Measurements from ENCODE around the gene PDLIM3. TPM values are rescaled to one million over a fixed set of nuclear protein-coding genes. Genes with fewer than 3 reads are reported as not detected.

PDLIM3 gene
- total and polyA plus RNA-seq, 2 of the 4 experiments (the other 2 are of a cell fraction), result 6.4 to 11.7 TPM

DNA sequence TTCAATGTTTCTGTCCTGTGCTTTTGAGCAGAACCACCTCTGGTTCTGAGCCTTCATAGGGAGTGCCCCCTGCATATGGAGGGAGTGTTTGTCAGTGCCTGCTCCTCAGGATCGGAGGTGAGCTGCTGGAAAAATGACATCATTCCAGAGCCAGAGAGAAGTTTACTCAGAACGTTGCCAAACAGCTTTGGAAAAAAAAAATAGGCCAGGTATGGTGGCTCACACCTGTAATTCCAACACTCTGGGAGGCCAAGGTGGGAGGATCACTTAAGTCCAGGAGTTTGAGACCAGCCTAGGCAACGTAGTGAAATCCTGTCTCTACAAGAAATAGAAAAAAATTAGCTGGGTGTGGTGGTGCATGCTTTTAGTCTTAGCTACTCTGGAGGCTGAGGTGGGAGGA, 27.2 kb upstream of the PDLIM3 start:
- CTCF ChIA-PET, result no interaction called here
- H3K4me1 ChIP-seq (ENCODE audit: control insufficient read depth, insufficient read depth, low read length), result peaks cover 12% of the 10 kb centered on the region
- H3K56ac ChIP-seq (ENCODE audit: extremely low read depth, insufficient read depth, low read length), result no peak overlapping the region
- no peak overlapping the region for H2BK15ac ChIP-seq (ENCODE audit: low read depth, low read length)
- H2BK20ac ChIP-seq (ENCODE audit: low read depth, low read length), result no peak overlapping the region
- POLR2A ChIA-PET (ENCODE audit: unreplicated experiment), result no interaction called here
- intact Hi-C loops (cut with micrococcal nuclease), result no loop called here
- H4K8ac ChIP-seq (ENCODE audit: low read depth in 2 of 2, low read length in 2 of 2), result no peak overlapping the region
- no peak overlapping the region for H2BK120ac ChIP-seq (ENCODE audit: low read depth, low read length)
- H2AK5ac ChIP-seq (ENCODE audit: low read depth, low read length), result no peak overlapping the region
- peaks cover 8% of the 10 kb centered on the region for H3K9me1 ChIP-seq (ENCODE audit: insufficient read depth, low read length)
- no peak overlapping the region for H3K18ac ChIP-seq (ENCODE audit: low read depth, low read length)
- no peak overlapping the region for H2AFZ ChIP-seq (replicated peaks; ENCODE audit: low read length, poor library complexity)
- H4K91ac ChIP-seq (ENCODE audit: insufficient read depth, low read depth, low read length), result no peak overlapping the region
- no peak for TF ChIP-seq RCOR1 (IDR thresholded peaks at IDR 0.05; ENCODE audit: insufficient replicate concordance, low read length)
- TF ChIP-seq SMC3 (IDR thresholded peaks at IDR 0.05; ENCODE audit: low read depth, low read length), result no peak
- H4K20me1 ChIP-seq (ENCODE audit: insufficient read depth, low read length), result no peaks in the 10 kb centered on the region
- BruUV-seq (replicated peaks), result no TSS peak
- no peak overlapping the region for H3K4me3 ChIP-seq (ENCODE audit: insufficient read depth, low read depth, low read length)
- no peaks in the 10 kb centered on the region for H3K27me3 ChIP-seq (ENCODE audit: control insufficient read depth, insufficient read depth, low read length)
- no peak overlapping the region for H2AK9ac ChIP-seq (replicated peaks; ENCODE audit: low read depth, low read length, poor library complexity)
- H3K23ac ChIP-seq (ENCODE audit: low read depth, low read length), result no peak overlapping the region
- no peak overlapping the region for H3K14ac ChIP-seq (replicated peaks; ENCODE audit: low read depth, low read length)
- no peak for DNase-seq
- no peaks in the 10 kb centered on the region for H3K36me3 ChIP-seq (ENCODE audit: control insufficient read depth, insufficient read depth, low read length)
- WGBS, 2 experiments (ENCODE audit: extremely low coverage in 2 of 2, insufficient read length in 1 of 2), result 67% methylated on average over 1 of the region's 3 CpGs; no CpG with 5 or more reads in 1 of the 2 experiments
- H3K9ac ChIP-seq (ENCODE audit: low read depth, low read length), result no peak overlapping the region
- H4K5ac ChIP-seq (ENCODE audit: low read depth, low read length), result no peak overlapping the region
- in situ Hi-C loops (cut with MboI; ENCODE audit: low sequenced_read_pairs), result no loop called here
- no peak overlapping the region for H2BK5ac ChIP-seq (ENCODE audit: low read depth, low read length, poor library complexity, severe bottlenecking)
- H3K79me1 ChIP-seq (ENCODE audit: low read depth in 1 of 2, low read length in 2 of 2), result no peaks in the 10 kb centered on the region
- no peak for ATAC-seq (ENCODE audit: low read depth)
- dilution Hi-C loops (cut with HindIII; ENCODE audit: low sequenced_read_pairs, unreplicated experiment), result no loop called here
- no peak overlapping the region for H3K4me2 ChIP-seq (ENCODE audit: low read depth, low read length)
- H3K9me3 ChIP-seq (ENCODE audit: control insufficient read depth, insufficient read depth, low read length), result no peaks in the 10 kb centered on the region
- no peak overlapping the region for H3K4ac ChIP-seq (ENCODE audit: low read depth, low read length)
- no peak overlapping the region for H3K27ac ChIP-seq (ENCODE audit: insufficient read depth, low read length)

All from IMR-90 (cell line).